Adrenal gland (tissue), 12 donors: ENCODE results near the gene PDIA5. TPM values are rescaled to one million over a fixed set of nuclear protein-coding genes. Genes with fewer than 3 reads are reported as not detected.

Experiments used
- DNase-seq, 7 donors: peaks; one replicate each; pipeline ENCODE4 v3.0.0-alpha.2; 2019 to 2020
- H3K27ac ChIP-seq, 5 donors: fragments of 200-600 bp; sonication (generic) in 4 of 5; 1 replicate in 3 of 5; 2 replicates in 2 of 5; pipeline versions ENCODE4 v1.5.1 to v1.8.0; 2016 to 2020; ENCODE audit warnings: mild to moderate bottlenecking in 1 of 5
- H3K27me3 ChIP-seq: fragments of 200-600 bp; 2 replicates; pipeline ENCODE4 v1.8.0; 2021
- H3K36me3 ChIP-seq, 2 donors: fragments of 200-600 bp; replicated peaks in 1 of 2; 1 replicate in 1 of 2; 2 replicates in 1 of 2; pipeline versions ENCODE4 v1.5.1 to v1.8.0; 2018 to 2022
- H3K4me1 ChIP-seq, 2 donors: fragments of 200-600 bp; replicated peaks in 1 of 2; 1 replicate in 1 of 2; 2 replicates in 1 of 2; pipeline versions ENCODE4 v1.5.1 to v1.8.0; 2018 to 2021
- H3K4me3 ChIP-seq, 4 donors: fragments of 200-600 bp; sonication (generic) in 3 of 4; one replicate each; pipeline ENCODE4 v1.5.1; 2016 to 2018
- H3K9me3 ChIP-seq, 3 donors: fragments of 200-600 bp; sonication (generic) in 1 of 3; replicated peaks in 1 of 3; 1 replicate in 2 of 3; 2 replicates in 1 of 3; pipeline versions ENCODE4 v1.5.1 to v1.8.0; 2016 to 2021
- POLR2A ChIP-seq, 2 donors: fragments of 450-650 bp; IDR thresholded peaks; one replicate each; pipeline ENCODE4 v1.6.1; 2017; ENCODE audit warnings: antibody characterized with exemption in 2 of 2, mild to moderate bottlenecking in 2 of 2, moderate library complexity in 1 of 2
- WGBS, 4 donors: extraction: QIAGEN DNeasy Blood & Tissue Kit in 2 of 4; methylation state at CpG; one replicate each; pipeline versions ENCODE4 v1.1.5 to v1.1.7; 2013 to 2017; 5-methylcytosine and 5-hydroxymethylcytosine counted together
- intact Hi-C, 2 donors: fragments of 100-400 bp; cut with DNase I; formaldehyde crosslinking; loops; one replicate each; pipeline versions ENCODE4 v1.14.1 to v1.15.0; 2022 to 2023
- polyA plus RNA-seq, 3 donors: library from polyadenylated mRNA; stranded (reverse); fragments of 200-250 nt in 2 of 3; fragments of 350-450 nt in 1 of 3; fragmentation: Illumina TruSeq in 1 of 3; extraction: RNeasy Lipid Tissue Mini Kit (QIAGEN cat#74804) in 1 of 3; gene quantifications; one replicate each; pipeline ENCODE4 v1.2.3, GENCODE V29; 2013 to 2014
- total RNA-seq, 9 donors: library from RNA; depleted of rRNA in 4 of 9; stranded (reverse); fragments of >200 nt in 4 of 9; fragments of 120-200 nt in 1 of 9; fragmentation: NEBNext Ultra II Directional in 1 of 9; extraction: Animal tissue kit (Norgen Biotek cat#: 25700) in 1 of 9; gene quantifications; one replicate each; pipeline versions ENCODE4 v1.1.0 to v1.2.4, GENCODE V29; 2013 to 2023
- TF ChIP-seq, protein P1 (sequence below), 6 experiments: fragments of 450-650 bp in 4 of 6; fragments of 200-600 bp in 2 of 6; sonication (generic) in 1 of 6; IDR thresholded peaks; 1 replicate in 5 of 6; 2 replicates in 1 of 6; pipeline versions ENCODE4 v1.5.1 to v1.8.0; 2016 to 2021; ENCODE audit warnings: antibody characterized with exemption in 6 of 6, mild to moderate bottlenecking in 2 of 6, moderate library complexity in 1 of 6
- donor health status: healthy with polysubstance abuse.
- donor health status: Bipolar disorder and iron deficiency.
- donor health status: DM: yes; HTN: yes; CAD: no.
- donor health status: DM: no; HTN: no; CAD: no.
- donor health status: DM: no; HTN: no; CAD: no.
- donor health status: DM: yes; HTN: yes; CAD: no.

The PDIA5 gene
- total and polyA plus RNA-seq, 12 donors = 18.9 to 88.9 (median 50.9) TPM

DNA sequence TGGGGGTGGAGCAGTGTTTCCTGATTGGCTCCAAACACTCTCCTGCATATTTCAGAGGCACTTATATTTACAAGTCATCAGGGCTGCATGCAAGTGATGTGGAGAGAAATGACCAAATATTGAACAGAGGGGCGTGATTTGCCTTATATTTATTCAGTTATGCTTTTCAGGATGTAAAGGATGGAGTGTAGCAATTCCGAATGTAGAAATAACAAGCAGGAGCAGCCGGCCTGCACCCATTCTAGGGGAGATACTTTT is 19.8 kb upstream of the PDIA5 start:
- DNase-seq = no peak
- H3K36me3 ChIP-seq = no peaks in the 10 kb centered on the region
- no peaks in the 10 kb centered on the region for H3K4me1 ChIP-seq
- no peaks in the 10 kb centered on the region for H3K9me3 ChIP-seq
- 81 to 90% (median 85%) methylated on average over 3 of the region's 3 CpGs for WGBS, 4 donors
- H3K27me3 ChIP-seq = no peaks in the 10 kb centered on the region
- intact Hi-C loops = no loop called here
- no peak overlapping the region for H3K27ac ChIP-seq
- H3K4me3 ChIP-seq = no peak overlapping the region
- TF ChIP-seq POLR2A (IDR thresholded peaks at IDR 0.05) = no peak
- TF ChIP-seq, protein P1, sequence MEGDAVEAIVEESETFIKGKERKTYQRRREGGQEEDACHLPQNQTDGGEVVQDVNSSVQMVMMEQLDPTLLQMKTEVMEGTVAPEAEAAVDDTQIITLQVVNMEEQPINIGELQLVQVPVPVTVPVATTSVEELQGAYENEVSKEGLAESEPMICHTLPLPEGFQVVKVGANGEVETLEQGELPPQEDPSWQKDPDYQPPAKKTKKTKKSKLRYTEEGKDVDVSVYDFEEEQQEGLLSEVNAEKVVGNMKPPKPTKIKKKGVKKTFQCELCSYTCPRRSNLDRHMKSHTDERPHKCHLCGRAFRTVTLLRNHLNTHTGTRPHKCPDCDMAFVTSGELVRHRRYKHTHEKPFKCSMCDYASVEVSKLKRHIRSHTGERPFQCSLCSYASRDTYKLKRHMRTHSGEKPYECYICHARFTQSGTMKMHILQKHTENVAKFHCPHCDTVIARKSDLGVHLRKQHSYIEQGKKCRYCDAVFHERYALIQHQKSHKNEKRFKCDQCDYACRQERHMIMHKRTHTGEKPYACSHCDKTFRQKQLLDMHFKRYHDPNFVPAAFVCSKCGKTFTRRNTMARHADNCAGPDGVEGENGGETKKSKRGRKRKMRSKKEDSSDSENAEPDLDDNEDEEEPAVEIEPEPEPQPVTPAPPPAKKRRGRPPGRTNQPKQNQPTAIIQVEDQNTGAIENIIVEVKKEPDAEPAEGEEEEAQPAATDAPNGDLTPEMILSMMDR (IDR thresholded peaks at IDR 0.05) = no peak

DNA sequence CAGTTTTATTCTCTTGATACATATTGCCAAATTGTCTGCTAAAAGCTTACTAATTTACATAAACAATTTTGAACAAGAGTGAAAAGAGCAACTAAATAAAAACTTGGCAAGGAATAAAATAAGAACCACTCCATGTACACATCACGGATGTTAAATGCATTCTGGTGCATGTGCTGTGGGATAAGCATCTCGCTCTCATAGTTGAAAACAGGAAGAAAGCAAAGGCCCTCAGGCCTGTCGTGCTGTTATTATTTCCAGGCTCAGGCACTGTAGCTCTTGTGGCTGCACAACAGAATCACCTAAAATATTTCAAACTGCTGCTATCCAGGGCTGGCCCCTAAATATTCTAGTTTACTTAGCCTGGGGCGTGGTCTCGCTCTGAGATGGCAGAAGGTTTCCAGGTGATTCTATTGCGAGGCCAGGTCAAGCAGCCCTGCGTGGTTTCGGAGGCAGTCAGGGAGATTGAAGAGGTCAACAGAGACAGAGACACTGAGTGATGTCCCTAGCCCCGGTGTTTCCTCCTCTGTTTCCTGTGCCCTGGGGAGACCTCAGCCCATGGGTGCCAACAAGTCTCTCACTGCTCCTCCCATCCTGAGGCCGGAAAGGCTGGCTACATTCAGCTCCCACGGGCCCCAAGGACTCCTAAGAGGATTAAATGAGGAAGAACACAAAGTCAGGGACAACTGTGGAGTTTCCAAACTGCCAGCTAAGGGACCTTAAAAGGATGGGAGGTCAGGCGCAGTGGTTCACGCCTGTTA is 18.2 kb upstream of the PDIA5 start:
- Histone ChIP-seq H3K36me3 (no peaks in the 10 kb centered on the region), H3K27me3 (no peaks in the 10 kb centered on the region), H3K4me1 (no peaks in the 10 kb centered on the region), H3K9me3 (no peaks in the 10 kb centered on the region), H3K4me3 (no peak overlapping the region), H3K27ac (peak overlapping the region in 1 of 5 donors; percentile 10)
- WGBS, 4 donors = 72 to 78% (median 77%) methylated on average over 13 of the region's 13 CpGs
- DNase-seq = peak in 4 of 7 donors; percentile 28 to 74 (median 44)
- TF ChIP-seq POLR2A (IDR thresholded peaks at IDR 0.05) = no peak
- TF ChIP-seq, protein P1 (IDR thresholded peaks at IDR 0.05) = no peak
- intact Hi-C loops = no loop called here

DNA sequence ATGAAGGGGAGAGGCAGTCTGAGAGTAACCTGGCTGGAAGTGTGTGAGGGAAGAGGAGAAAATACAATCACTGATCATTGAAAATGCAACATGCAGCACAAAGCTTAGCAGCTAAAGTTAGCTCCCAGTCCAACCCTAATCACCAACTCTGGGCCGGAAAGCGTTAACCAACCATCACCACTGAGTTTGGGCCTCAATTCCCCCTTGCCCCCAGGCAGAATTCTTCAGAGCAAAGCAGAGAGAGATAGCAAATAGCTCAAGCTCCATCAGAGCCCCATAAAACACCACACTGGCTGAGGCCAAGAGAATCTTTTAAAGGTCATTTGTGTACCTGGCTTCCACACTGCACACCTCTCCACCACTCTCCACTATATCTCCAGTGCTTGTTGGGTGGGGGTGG is 16.2 kb upstream of the PDIA5 start:
- no peaks in the 10 kb centered on the region for H3K4me1 ChIP-seq
- no peak overlapping the region for H3K4me3 ChIP-seq
- no peaks in the 10 kb centered on the region for H3K9me3 ChIP-seq
- H3K27me3 ChIP-seq = no peaks in the 10 kb centered on the region
- whole genome bisulfite sequencing, 4 donors = 89 to 100% (median 96%) methylated on average over 2 of the region's 2 CpGs
- TF ChIP-seq POLR2A (IDR thresholded peaks at IDR 0.05) = no peak
- TF ChIP-seq, protein P1 (IDR thresholded peaks at IDR 0.05) = no peak
- no peaks in the 10 kb centered on the region for H3K36me3 ChIP-seq
- H3K27ac ChIP-seq = no peak overlapping the region
- no peak for DNase-seq
- intact Hi-C loops = no loop called here

DNA sequence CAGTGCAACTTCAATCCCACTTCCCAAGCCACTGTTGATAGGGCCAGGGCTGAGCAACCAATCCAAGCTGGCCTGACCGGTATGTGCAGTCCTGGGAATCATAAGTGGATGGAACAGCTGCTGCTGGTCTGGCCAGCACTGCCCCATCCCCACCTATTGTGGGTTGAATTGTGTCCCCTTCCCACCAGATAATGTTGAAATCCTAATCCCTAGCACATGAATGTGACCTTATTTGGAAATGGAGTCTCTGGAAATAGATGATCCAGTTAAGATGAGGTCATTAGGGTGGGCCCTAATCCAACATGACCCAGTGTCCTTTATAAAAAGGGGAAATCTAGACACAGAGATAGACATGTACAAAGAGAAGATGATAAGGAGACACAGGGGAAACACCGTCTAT is 13.7 kb upstream of the PDIA5 start:
- 73 to 83% (median 77%) methylated on average over 2 of the region's 2 CpGs for WGBS, 4 donors
- TF ChIP-seq, protein P1 (IDR thresholded peaks at IDR 0.05) = no peak
- TF ChIP-seq POLR2A (IDR thresholded peaks at IDR 0.05) = no peak
- intact Hi-C loops = no loop called here
- H3K4me1 ChIP-seq = no peaks in the 10 kb centered on the region
- no peak overlapping the region for H3K4me3 ChIP-seq
- H3K27me3 ChIP-seq = no peaks in the 10 kb centered on the region
- DNase-seq = no peak
- H3K9me3 ChIP-seq = no peaks in the 10 kb centered on the region
- no peak overlapping the region for H3K27ac ChIP-seq
- H3K36me3 ChIP-seq = no peaks in the 10 kb centered on the region
